Measurements from ENCODE around the gene PKNOX2.

PKNOX2 gene

GRCh38 chr11:125317416-125317815, 152.9 kb downstream of the PKNOX2 start:
- DNase-seq = no peak

DNA sequence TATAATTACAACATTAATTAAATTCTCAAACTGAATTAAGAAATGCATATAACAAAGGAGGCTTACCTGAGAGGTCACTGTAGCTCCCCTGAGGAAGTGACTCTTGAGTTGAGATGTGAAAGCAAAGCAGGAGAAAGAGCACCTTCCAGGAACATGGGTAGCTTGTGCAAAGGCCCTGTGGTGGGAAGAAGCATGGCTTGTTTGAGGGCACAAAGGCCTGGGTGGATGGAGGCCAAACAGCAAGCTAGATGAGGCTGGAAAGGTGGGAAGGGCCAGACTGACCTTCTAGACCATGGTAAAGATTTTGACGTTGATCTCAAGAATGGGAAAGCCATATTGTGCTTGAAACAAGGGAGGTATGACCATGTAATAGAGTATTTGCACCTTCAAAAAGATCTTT, 155.1 kb downstream of the PKNOX2 start:
- no peak for DNase-seq

GRCh38 chr11:125320347-125321076, 156.0 kb downstream of the PKNOX2 start:
- no peak for DNase-seq

GRCh38 chr11:125322289-125322688, 157.7 kb downstream of the PKNOX2 start:
- no peak for DNase-seq

DNA sequence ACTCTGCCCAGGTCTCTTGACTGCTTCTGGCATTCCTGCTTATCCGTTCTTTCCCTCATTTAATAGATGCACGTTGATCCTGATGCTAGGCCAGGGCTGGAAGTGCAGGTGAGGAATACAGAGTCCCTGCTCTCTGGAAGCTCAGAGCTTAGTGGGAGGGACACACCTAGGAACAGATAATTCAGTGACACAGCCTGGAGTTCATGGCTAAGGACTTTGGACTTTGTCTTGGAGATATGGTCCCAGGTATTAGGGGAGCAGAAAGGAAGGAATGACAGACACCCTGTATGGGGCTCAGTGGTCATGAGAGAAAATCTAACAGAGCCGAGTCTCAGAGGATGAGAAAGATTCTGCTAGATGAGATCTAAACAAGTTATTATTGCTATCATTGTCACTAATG, 160.6 kb downstream of the PKNOX2 start:
- no peak for DNase-seq

- DNase-seq = no peak
These were observed 161.6 kb downstream of the PKNOX2 start for GRCh38 chr11:125326126-125326525.

- no peak for DNase-seq
These were observed 163.1 kb downstream of the PKNOX2 start for GRCh38 chr11:125327518-125328224.

- no peak for DNase-seq
These were observed 163.7 kb downstream of the PKNOX2 start for GRCh38 chr11:125328225-125328580.

- no peak for DNase-seq
These were observed 165.2 kb downstream of the PKNOX2 start for GRCh38 chr11:125329786-125330185.

DNA sequence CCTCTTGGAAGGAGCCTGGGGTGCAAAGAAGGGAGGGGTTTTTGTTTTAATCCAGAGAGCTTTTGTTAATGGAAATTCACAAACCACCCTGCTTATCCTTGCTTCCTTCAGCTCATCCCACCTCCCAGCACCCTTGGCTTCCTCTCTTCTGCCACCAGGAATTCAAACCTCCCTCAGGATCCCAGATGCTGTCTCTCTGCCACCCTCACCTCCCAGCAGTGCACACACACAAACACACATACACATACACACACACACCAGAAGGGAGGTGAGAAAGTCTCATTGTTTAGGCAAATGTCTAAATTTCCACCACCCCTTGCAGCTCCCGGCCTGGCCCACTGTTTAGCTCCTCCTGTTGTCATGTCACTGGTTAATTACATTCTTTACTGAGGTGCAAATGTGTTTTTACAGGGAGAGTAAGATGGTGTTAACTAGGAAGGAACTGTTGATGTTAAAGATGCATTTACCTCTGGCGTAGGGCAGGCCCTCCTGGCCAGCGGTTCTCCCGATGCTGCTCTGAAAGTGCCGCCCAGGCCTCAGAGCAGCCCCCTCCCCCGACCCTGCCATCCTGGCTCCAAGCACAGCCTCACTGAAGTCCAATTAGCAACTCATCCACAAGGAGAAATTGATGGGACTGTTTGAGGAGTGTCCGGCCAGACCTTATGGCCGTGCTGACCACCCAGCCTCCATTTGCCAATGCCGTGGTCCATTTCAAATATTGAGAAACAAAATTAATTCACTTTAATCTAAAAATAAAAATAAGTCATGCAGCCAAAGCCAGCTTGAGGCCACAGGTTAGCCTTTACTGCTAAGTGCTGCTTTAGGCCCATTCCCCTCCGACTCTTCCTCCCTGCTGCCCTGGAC, 166.1 kb downstream of the PKNOX2 start:
- no peak for DNase-seq

DNA sequence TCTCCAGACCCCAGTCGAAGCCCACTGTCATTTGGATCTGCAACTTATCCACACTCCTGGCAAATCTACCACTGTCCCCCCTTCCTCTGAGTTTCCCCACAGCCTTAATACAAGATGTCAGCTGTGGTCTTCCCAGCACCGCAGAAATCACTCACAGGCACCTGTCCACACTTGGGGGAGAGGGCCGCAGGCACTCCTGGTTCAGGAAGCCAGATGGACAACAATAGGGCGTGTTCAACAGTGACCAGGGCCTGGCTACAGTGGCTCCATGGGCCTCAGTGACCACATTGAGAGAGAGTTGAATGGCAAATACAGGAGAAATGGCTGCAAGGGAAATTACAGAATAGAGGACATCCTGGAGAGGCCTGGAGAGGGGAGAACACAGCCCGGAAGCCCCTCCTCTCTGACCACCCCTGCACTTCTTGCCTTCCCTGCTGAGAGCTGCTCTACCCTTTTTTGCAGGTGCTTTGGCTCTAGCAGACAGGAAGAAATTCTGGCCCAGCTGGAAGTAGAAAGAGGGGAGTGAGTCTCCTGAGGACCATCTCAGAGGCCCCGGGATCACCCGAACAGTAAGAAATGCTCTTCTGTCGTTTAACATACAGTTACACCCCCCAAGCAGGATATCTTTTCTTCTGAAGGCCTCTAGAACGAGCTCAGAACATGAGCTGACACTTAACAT, 166.9 kb downstream of the PKNOX2 start:
- no peak for DNase-seq

DNA sequence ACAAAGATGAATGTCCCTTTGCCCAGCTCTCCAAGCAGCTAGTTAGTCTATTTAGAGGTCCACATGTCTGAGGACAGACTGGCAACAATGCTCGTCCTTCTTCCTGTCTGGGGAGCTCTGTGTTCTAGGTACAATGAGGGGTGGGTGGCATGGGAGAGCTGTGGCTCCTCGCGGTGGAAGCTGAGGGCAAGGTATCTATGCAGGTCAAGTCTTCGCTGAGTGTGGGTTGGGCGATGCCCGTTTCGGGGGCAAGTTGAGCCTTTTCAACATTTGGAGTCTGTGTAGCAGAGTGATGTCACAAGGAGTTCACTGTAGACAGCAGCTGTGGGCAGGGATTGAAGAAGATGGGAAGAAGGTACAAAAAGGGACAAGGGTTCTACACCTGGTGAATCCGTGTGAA, 168.3 kb downstream of the PKNOX2 start:
- DNase-seq = no peak

DNA sequence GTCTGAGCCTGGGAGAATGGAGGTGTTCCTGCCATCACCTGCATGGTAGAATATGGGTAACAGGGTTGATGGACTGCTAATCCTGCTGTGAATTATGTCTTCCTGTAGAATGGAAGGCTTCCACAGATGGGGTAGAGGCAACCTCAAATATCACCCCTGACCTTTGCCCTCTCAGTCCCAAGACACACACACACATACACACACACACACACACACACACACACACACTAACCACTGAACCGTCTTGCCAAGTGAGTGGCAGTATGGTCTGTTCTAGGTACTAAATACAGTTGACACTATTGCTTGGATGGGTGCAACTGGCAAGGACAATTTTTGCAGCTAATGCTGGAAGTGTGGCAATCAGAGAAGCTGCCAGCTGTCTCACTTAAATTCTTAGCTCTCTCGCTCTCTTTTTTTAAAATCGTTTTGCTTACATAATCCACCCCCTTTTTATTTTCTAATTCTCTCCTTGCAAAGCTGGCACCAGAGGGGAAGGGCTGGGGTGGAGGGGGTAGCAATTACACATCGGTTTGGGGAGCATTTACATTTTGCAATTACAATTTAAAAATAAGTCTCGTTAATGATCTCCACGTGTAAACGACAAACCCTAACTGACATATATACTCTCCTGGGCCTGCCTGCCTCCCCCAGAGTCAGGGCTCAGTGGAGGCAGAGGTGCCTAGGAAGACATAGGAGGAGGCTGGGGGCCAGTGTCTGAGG, 169.0 kb downstream of the PKNOX2 start:
- no peak for DNase-seq

GRCh38 chr11:125335106-125335505, 170.6 kb downstream of the PKNOX2 start:
- DNase-seq = no peak

DNA sequence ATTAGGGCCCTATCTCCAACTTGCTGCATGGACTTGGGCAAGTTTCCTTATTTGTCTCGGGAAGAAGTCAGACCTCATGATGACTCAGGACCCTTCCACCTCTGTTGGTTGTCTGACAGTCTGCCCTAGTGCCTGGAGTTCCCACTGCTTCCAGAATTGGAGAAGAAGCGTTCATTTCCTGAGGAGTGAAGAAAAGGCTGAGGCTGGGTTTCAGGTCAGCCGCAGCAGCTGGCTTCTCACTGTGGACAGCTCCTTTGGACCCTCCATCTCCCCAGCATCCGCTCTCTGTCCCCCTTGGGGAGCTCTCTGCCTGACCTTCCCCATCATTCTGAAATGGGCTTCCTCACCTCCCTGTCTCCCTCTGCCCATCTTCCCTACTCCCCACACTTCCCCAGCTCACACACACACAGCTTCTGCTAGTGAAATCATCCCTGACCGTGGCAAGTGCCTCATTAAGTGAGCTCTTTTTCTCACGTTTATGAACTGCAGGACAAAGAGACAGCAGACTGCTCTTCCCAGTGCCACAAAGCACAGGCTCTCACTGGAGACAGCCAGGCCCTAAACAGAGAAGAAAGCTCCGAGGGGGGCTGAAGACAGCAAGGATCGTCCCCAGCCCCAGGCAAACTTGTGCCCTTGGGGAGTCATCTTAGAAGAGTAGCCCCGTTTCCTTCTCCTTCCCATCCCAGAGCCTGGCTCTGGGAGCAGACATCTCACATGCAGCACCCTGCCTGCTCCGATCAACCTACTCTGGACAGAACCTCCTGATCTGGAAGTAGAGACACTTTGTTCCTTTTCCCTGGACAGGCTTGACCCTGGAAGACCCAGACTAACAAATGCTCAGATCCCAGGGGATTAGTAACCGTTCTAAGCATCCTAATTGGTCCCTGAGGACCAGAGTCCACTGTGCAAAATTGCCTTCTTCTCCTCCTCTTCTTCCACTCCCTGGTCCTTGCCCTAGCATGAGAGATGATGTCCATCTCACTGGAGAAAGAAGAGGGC, 173.6 kb downstream of the PKNOX2 start:
- no peak for DNase-seq

DNA sequence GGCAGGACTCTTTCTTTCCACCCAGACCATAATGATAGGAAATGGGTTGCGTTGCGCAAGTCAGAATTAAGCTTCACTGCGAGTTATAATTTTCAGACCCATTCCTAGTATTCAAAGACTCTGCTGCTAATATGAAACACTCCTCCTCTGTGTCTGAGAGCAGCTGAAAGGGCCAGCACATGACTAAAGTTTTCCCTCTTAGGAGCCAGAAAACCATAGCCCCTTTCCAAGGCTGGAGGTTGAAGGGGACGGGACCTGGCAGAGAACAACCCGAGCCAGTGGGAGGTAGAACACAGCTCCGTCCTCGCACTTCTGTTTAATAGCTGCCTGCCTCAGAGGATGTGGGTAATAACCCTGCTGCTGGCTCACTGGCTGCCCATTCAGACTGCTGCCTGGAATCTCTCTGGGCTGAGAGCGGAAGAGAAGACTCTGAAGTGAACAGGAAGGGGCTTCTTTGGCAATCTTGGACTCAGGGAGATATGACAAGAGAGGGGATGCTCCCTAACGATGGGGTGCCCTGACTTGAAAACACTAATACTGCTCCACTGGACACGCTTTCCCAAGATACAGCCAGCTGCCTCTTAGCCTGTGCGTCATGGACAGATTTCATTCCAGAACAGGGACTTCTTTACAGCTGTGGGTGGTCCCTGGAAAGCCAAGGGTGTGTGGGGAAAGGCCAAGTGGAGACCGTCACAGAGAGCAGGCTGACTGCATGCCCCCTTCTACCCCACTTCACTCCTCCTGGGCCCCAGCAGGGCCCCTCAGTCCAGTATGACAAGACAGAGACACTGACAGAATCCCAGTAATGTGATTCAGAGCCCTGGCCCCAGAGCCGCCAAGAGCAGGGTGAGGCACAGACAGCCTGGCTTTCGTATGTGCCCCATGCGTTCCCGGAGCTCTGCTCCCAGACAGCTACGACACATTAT, 174.6 kb downstream of the PKNOX2 start:
- DNase-seq = no peak

- no peak for DNase-seq
These were observed 177.1 kb downstream of the PKNOX2 start for GRCh38 chr11:125341676-125342075.

DNA sequence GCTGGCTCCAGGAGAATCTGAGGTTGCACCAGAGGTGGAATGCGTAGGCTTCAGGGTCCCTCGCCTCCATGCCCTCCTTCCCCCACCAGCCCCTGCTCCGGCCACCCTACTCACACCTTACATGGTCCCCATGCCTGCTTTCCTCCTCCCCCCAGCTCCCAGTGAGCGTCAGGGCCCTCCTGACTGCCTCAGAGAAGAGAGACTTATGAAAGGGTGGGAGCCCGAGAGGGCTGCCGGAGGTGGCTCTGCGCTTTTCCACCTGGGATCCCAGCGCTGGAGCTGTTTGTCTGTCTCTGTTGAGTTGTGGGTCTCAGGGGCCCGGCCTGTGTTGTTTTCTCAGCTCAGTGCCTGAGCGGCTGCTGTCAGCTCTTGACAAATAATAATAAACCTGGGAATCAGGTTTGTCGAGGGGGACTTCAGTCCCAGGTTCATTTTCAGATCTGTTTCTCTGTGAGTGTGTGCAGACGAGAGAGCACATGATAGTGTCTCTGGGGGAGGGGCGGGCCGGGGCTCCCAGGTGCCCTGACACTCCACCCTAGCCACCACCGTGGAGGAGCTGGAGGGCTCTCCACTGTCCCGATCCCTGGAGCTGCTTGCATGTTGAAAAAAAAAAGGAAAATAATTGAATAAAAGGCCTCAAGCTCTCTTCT, 177.9 kb downstream of the PKNOX2 start:
- DNase-seq = no peak

DNA sequence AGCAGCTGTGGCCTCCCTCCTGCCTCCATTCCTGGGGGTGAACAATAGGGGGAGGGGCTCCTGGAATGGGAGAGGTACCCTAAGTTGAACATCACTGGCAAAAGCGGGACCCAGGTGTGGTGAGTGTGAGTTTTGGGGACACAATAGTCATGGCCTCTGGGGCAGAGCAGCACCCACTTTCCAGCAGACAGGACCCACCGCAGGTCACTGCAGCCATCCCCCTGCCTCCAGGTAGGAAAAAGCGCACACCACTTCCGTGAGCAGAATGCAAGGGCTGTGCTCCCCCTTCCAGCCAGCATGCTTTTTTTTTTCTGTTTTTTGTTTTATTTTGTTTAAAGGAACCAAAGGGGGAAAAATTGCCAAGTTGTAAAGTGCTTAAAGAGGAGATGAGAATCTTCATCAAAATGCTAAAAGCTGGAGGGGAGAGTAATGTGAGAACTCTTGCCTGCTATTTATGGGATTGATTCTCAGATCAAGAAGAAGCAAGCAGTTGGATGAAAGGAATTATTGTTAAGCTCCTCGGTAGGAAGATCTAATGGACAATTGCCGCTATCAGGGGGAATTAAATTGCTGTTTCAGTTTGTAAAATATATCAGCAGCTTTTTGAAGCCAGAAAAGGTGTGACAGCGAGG, 178.7 kb downstream of the PKNOX2 start:
- no peak for DNase-seq
